Measurements from ENCODE around the gene PEMT.

The PEMT gene

GRCh38 chr17:17511881-17512858, 79.3 kb downstream of the PEMT start:
- DNase-seq = no peak

GRCh38 chr17:17511293-17511741, 80.2 kb downstream of the PEMT start:
- DNase-seq = no peak

- no peak for DNase-seq
Measured at GRCh38 chr17:17510456-17511292, 80.8 kb downstream of the PEMT start.

GRCh38 chr17:17509601-17510425, 81.7 kb downstream of the PEMT start:
- no peak for DNase-seq

- no peak for DNase-seq
Measured at GRCh38 chr17:17508646-17509591, 82.6 kb downstream of the PEMT start.

GRCh38 chr17:17508019-17508535, 83.4 kb downstream of the PEMT start:
- DNase-seq = peak; percentile 64

GRCh38 chr17:17507465-17508011, 84.0 kb downstream of the PEMT start:
- peak; percentile 92 for DNase-seq

- peak; percentile 92 for DNase-seq
Measured at GRCh38 chr17:17506893-17507464, 84.5 kb downstream of the PEMT start.

GRCh38 chr17:17506181-17506741, 85.2 kb downstream of the PEMT start:
- no peak for DNase-seq

- no peak for DNase-seq
Measured at GRCh38 chr17:17505610-17506171, 85.8 kb downstream of the PEMT start.

GRCh38 chr17:17505151-17505550, 86.4 kb downstream of the PEMT start:
- DNase-seq = no peak

- DNase-seq = no peak
Measured at GRCh38 chr17:17504341-17505140, 87.0 kb downstream of the PEMT start.

- DNase-seq = no peak
Measured at GRCh38 chr17:17503566-17504130, 87.9 kb downstream of the PEMT start.

GRCh38 chr17:17502741-17503565, 88.6 kb downstream of the PEMT start:
- DNase-seq = no peak

- DNase-seq = no peak
Measured at GRCh38 chr17:17500999-17501605, 90.4 kb downstream of the PEMT start.

- no peak for DNase-seq
Measured at GRCh38 chr17:17499402-17500145, 91.9 kb downstream of the PEMT start.
